ENCODE results near the gene FGFBP2. TPM values are rescaled to one million over a fixed set of nuclear protein-coding genes. Genes with fewer than 3 reads are reported as not detected.

FGFBP2 gene
- total RNA-seq, 1 donor from 2014 or later: not detected

DNA sequence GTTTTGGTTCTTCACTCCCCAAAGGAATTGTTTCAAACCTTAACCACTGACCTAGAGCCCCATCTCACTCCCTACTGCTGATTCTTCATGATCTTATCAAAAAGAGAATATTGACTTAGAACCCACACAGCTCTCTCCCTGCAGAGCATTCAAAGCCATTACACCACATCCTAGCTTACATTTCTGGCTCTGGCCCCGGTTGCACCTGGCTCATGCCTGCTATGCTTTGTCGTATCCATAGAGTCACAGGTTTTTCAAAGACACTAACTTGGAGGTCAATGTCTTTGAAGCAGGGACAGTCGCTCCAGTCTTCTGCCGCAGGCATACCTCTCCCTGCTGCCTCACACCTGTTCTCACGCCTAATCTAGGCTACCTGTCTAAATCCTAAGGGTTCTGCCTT, 42.7 kb upstream of the FGFBP2 start:
- Mint-ChIP-seq H3K36me3 (ENCODE audit: unreplicated experiment) (no peaks in the 10 kb centered on the region), H3K9me3 (ENCODE audit: unreplicated experiment) (no peaks in the 10 kb centered on the region), H3K27me3 (ENCODE audit: unreplicated experiment) (no peaks in the 10 kb centered on the region), H3K4me3 (ENCODE audit: unreplicated experiment) (no peak overlapping the region), H3K4me1 (ENCODE audit: low read depth, unreplicated experiment) (peaks cover 17% of the 10 kb centered on the region), H3K27ac (ENCODE audit: unreplicated experiment) (no peak overlapping the region)
- no peak for TF ChIP-seq CTCF (IDR thresholded peaks at IDR 0.05; ENCODE audit: partially characterized antibody, unreplicated experiment)
- DNase-seq: no peak

DNA sequence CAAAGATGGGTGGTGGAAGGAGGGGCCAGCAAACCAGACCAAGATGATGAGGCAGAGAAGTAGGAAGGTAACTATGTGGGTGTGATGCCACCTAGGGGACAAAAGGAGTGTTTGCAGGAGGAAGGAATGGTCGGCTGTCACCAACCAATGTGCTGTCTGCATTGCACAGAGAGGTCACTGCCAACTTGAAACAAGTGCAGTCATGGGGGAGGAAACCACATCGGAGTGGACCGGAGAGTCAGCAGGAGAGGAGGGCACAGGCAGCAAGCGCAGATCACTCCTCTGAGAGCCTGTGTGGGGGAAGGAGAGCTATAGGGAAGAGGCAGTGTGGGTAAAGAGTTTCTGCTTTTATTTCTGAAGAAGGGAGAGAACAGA, 38.5 kb upstream of the FGFBP2 start:
- Mint-ChIP-seq H3K27me3 (ENCODE audit: unreplicated experiment) (no peaks in the 10 kb centered on the region), H3K27ac (ENCODE audit: unreplicated experiment) (no peak overlapping the region), H3K4me3 (ENCODE audit: unreplicated experiment) (no peak overlapping the region), H3K9me3 (ENCODE audit: unreplicated experiment) (no peaks in the 10 kb centered on the region), H3K36me3 (ENCODE audit: unreplicated experiment) (no peaks in the 10 kb centered on the region), H3K4me1 (ENCODE audit: low read depth, unreplicated experiment) (no peaks in the 10 kb centered on the region)
- peak; percentile 49 for DNase-seq
- peak; percentile 80 for TF ChIP-seq CTCF (IDR thresholded peaks at IDR 0.05; ENCODE audit: partially characterized antibody, unreplicated experiment)

GRCh38 chr4:16000708-16001483, 37.9 kb upstream of the FGFBP2 start:
- no peak for DNase-seq

GRCh38 chr4:15996773-15997172, 33.8 kb upstream of the FGFBP2 start:
- Mint-ChIP-seq H3K4me3 (ENCODE audit: unreplicated experiment) (no peak overlapping the region), H3K9me3 (ENCODE audit: unreplicated experiment) (no peaks in the 10 kb centered on the region), H3K27ac (ENCODE audit: unreplicated experiment) (peak overlapping the region; percentile 39), H3K27me3 (ENCODE audit: unreplicated experiment) (peaks cover 2% of the 10 kb centered on the region), H3K4me1 (ENCODE audit: low read depth, unreplicated experiment) (no peaks in the 10 kb centered on the region), H3K36me3 (ENCODE audit: unreplicated experiment) (no peaks in the 10 kb centered on the region)
- TF ChIP-seq CTCF (IDR thresholded peaks at IDR 0.05; ENCODE audit: partially characterized antibody, unreplicated experiment): no peak
- DNase-seq: no peak

More at GRCh38 chr4:16000708-16001483, 37.9 kb upstream of the FGFBP2 start:
- H3K36me3 Mint-ChIP-seq (ENCODE audit: unreplicated experiment): no peaks in the 10 kb centered on the region
- no peak for TF ChIP-seq CTCF (IDR thresholded peaks at IDR 0.05; ENCODE audit: partially characterized antibody, unreplicated experiment)
- H3K27me3 Mint-ChIP-seq (ENCODE audit: unreplicated experiment): no peaks in the 10 kb centered on the region
- H3K9me3 Mint-ChIP-seq (ENCODE audit: unreplicated experiment): no peaks in the 10 kb centered on the region
- no peak overlapping the region for H3K27ac Mint-ChIP-seq (ENCODE audit: unreplicated experiment)
- no peaks in the 10 kb centered on the region for H3K4me1 Mint-ChIP-seq (ENCODE audit: low read depth, unreplicated experiment)
- no peak overlapping the region for H3K4me3 Mint-ChIP-seq (ENCODE audit: unreplicated experiment)

- H3K27ac Mint-ChIP-seq (ENCODE audit: unreplicated experiment): no peak overlapping the region
- TF ChIP-seq CTCF (IDR thresholded peaks at IDR 0.05; ENCODE audit: partially characterized antibody, unreplicated experiment): no peak
- H3K4me1 Mint-ChIP-seq (ENCODE audit: low read depth, unreplicated experiment): no peaks in the 10 kb centered on the region
- no peak overlapping the region for H3K4me3 Mint-ChIP-seq (ENCODE audit: unreplicated experiment)
- H3K36me3 Mint-ChIP-seq (ENCODE audit: unreplicated experiment): no peaks in the 10 kb centered on the region
- peaks cover 2% of the 10 kb centered on the region for H3K27me3 Mint-ChIP-seq (ENCODE audit: unreplicated experiment)
- no peaks in the 10 kb centered on the region for H3K9me3 Mint-ChIP-seq (ENCODE audit: unreplicated experiment)
- DNase-seq: no peak
Measured at GRCh38 chr4:15995826-15996225, 32.9 kb upstream of the FGFBP2 start.

Measured in glutamatergic neuron (in vitro differentiated cells).